Hepatocyte (in vitro differentiated cells): ENCODE data around the gene ERCC4. TPM values are rescaled to one million over a fixed set of nuclear protein-coding genes. Genes with fewer than 3 reads are reported as not detected.

ENCODE experiments used
- DNase-seq: peaks from one replicate; pipeline ENCODE4 v3.0.0-alpha.2; 2016; ENCODE audit warnings: low spot score
- H2AFZ ChIP-seq: fragments of 200-600 bp; sonication (generic); 2 replicates; pipeline ENCODE4 v1.6.0; 2016; ENCODE audit warnings: antibody characterized with exemption, mild to moderate bottlenecking
- H3K27ac ChIP-seq: fragments of 200-600 bp; sonication (generic); 2 replicates; pipeline ENCODE4 v1.5.1; 2016; ENCODE audit warnings: mild to moderate bottlenecking
- H3K27me3 ChIP-seq: fragments of 200-600 bp; sonication (generic); 2 replicates; pipeline ENCODE4 v1.6.1; 2016
- H3K36me3 ChIP-seq: fragments of 200-600 bp; sonication (generic); replicated peaks from 2 replicates; pipeline ENCODE4 v1.5.1; 2016; ENCODE audit warnings: low read depth; ENCODE audit not compliant: insufficient read depth
- H3K4me1 ChIP-seq: fragments of 200-600 bp; sonication (generic); 2 replicates; pipeline ENCODE4 v1.5.1; 2016; ENCODE audit warnings: mild to moderate bottlenecking, moderate library complexity; ENCODE audit not compliant: insufficient read depth
- H3K4me2 ChIP-seq: fragments of 200-600 bp; sonication (generic); 2 replicates; pipeline ENCODE4 v1.6.0; 2016
- H3K4me3 ChIP-seq: fragments of 200-600 bp; sonication (generic); 2 replicates; pipeline ENCODE4 v1.5.1; 2016; ENCODE audit warnings: mild to moderate bottlenecking
- H3K79me2 ChIP-seq: fragments of 200-600 bp; sonication (generic); 2 replicates; pipeline ENCODE4 v1.6.0; 2017; ENCODE audit warnings: mild to moderate bottlenecking
- H3K9me2 ChIP-seq: fragments of 200-600 bp; sonication (generic); replicated peaks from 2 replicates; pipeline ENCODE4 v1.6.0; 2017; ENCODE audit warnings: mild to moderate bottlenecking; ENCODE audit not compliant: insufficient read depth
- H3K9me3 ChIP-seq: fragments of 200-600 bp; sonication (generic); 2 replicates; pipeline ENCODE4 v1.5.1; 2016; ENCODE audit warnings: low read depth, mild to moderate bottlenecking
- H4K20me1 ChIP-seq: fragments of 200-600 bp; sonication (generic); 2 replicates; pipeline ENCODE4 v1.6.0; 2016; ENCODE audit warnings: mild to moderate bottlenecking; ENCODE audit not compliant: insufficient read depth, poor library complexity, severe bottlenecking
- EZH2 ChIP-seq: fragments of 200-600 bp; sonication (generic); IDR thresholded peaks from 2 replicates; pipeline ENCODE4 v1.6.1; 2016; ENCODE audit warnings: antibody characterized with exemption, mild to moderate bottlenecking, borderline replicate concordance
- EZH2phosphoT487 ChIP-seq: fragments of 200-600 bp; sonication (generic); IDR thresholded peaks from one replicate; pipeline ENCODE4 v1.6.1; 2018; ENCODE audit warnings: antibody characterized with exemption, mild to moderate bottlenecking, low read depth, moderate library complexity; ENCODE audit not compliant: unreplicated experiment, severe bottlenecking
- WGBS: methylation state at CpG from one replicate; pipeline ENCODE4 v1.1.6; 2016; ENCODE audit warnings: low lambda C conversion rate; ENCODE audit errors: missing lambda C conversion rate; 5-methylcytosine and 5-hydroxymethylcytosine counted together
- polyA plus RNA-seq: library from polyadenylated mRNA; unstranded; fragments of >200 nt; fragmentation: Nextera tagmentation; extraction: Ambion mirVana; gene quantifications from 2 replicates; pipeline ENCODE4 v1.2.1, GENCODE V29; 2016
- total RNA-seq: library from RNA; depleted of rRNA; stranded (reverse); fragments of >200 nt; gene quantifications from 2 replicates; pipeline ENCODE4 v1.2.3, GENCODE V29; 2014
- TF ChIP-seq, protein P1 (sequence below): fragments of 200-600 bp; sonication (generic); IDR thresholded peaks from 2 replicates; pipeline ENCODE4 v1.5.1; 2016; ENCODE audit warnings: antibody characterized with exemption, mild to moderate bottlenecking; ENCODE audit not compliant: poor library complexity

The ERCC4 gene
- total and polyA plus RNA-seq, 2 experiments from 2014 or later: 14.5 to 19.3 TPM

DNA sequence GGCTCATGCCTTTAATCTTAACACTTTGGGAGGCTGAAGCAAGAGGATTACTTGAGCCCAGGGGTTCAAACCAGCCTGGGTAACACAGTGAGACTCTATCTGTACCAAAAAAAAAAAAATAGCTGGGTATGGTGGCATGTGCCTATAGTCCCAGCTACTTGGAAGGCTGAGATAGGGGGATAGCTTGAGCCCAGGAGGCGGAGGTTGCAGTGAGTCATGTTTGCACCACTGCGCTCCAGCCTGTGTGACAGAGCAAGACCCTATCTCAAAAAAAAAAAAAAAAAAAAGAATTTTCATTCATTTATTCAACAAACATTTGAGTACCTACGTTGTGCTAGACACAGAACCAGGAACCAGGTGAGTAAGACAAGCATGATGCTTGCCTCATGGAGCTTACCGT, 77.6 kb downstream of the ERCC4 start:
- Histone ChIP-seq H3K27ac (peak overlapping the region; percentile 80), H3K27me3 (no peaks in the 10 kb centered on the region), H3K4me3 (no peak overlapping the region), H2AFZ (peak overlapping the region; percentile 16), H3K4me2 (peak overlapping the region; percentile 15), H3K79me2 (no peaks in the 10 kb centered on the region), H4K20me1 (no peaks in the 10 kb centered on the region), H3K4me1 (peaks cover 1% of the 10 kb centered on the region), H3K9me2 (no peaks in the 10 kb centered on the region), H3K9me3 (no peaks in the 10 kb centered on the region), H3K36me3 (no peaks in the 10 kb centered on the region)
- TF ChIP-seq EZH2 (no peak), EZH2phosphoT487 (no peak)
- TF ChIP-seq, protein P1, sequence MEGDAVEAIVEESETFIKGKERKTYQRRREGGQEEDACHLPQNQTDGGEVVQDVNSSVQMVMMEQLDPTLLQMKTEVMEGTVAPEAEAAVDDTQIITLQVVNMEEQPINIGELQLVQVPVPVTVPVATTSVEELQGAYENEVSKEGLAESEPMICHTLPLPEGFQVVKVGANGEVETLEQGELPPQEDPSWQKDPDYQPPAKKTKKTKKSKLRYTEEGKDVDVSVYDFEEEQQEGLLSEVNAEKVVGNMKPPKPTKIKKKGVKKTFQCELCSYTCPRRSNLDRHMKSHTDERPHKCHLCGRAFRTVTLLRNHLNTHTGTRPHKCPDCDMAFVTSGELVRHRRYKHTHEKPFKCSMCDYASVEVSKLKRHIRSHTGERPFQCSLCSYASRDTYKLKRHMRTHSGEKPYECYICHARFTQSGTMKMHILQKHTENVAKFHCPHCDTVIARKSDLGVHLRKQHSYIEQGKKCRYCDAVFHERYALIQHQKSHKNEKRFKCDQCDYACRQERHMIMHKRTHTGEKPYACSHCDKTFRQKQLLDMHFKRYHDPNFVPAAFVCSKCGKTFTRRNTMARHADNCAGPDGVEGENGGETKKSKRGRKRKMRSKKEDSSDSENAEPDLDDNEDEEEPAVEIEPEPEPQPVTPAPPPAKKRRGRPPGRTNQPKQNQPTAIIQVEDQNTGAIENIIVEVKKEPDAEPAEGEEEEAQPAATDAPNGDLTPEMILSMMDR: no peak
- no peak for DNase-seq
- 85% methylated on average over 4 of the region's 4 CpGs for WGBS

GRCh38 chr16:13997933-13998332, 78.0 kb downstream of the ERCC4 start:
- WGBS: 69% methylated on average over 5 of the region's 5 CpGs

DNA sequence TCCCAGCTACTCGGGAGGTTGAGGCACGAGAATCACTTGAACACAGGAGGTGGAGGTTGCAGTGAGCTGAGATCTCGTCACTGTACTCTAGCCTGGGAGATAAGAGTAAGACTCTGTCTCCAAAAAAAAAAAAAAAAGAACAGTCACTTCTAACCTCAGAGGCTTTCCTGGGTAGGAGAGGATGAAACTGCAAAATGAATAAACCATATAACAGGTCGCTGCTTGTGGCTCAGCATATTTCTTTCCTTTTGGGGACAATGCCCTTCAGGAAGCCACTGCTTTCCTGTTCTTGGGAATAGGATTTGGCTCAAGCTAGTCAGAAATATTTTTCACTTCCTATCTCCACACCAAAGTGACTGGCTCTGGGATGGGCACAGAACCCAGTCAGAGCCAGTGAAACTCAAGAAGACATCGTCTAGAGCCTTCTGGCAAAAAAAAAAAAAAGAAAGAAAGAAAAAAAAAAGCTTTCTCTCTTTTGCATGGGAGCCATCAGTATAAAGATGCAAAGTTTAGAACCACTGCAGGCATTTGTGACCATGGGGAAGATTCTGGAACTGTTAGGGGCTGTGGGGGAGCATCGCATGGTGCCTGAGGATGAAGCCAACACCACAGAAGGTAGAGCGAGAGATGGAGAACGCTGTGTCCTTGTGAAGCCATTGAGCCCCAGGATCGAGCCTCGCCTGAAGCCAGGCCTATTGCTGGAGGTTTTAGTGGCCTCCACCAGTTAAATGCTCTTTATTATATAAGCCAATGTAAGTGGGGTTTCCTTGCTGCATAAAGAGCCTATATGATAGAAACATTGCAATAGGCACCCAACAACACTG, 79.3 kb downstream of the ERCC4 start:
- no peaks in the 10 kb centered on the region for H3K79me2 ChIP-seq
- TF ChIP-seq EZH2 (no peak), EZH2phosphoT487 (no peak)
- TF ChIP-seq, protein P1: no peak
- 89% methylated on average over 10 of the region's 10 CpGs for WGBS
- H3K27me3 ChIP-seq: no peaks in the 10 kb centered on the region
- no peak overlapping the region for H2AFZ ChIP-seq
- H3K4me3 ChIP-seq: no peak overlapping the region
- peaks cover 7% of the 10 kb centered on the region for H3K4me1 ChIP-seq
- DNase-seq: no peak
- H4K20me1 ChIP-seq: no peaks in the 10 kb centered on the region
- no peaks in the 10 kb centered on the region for H3K9me3 ChIP-seq
- no peaks in the 10 kb centered on the region for H3K36me3 ChIP-seq
- H3K9me2 ChIP-seq: no peaks in the 10 kb centered on the region
- no peak overlapping the region for H3K27ac ChIP-seq
- H3K4me2 ChIP-seq: no peak overlapping the region

More at GRCh38 chr16:13997933-13998332, 78.0 kb downstream of the ERCC4 start:
- no peak for DNase-seq
- Histone ChIP-seq H4K20me1 (no peaks in the 10 kb centered on the region), H3K27me3 (no peaks in the 10 kb centered on the region), H3K9me2 (no peaks in the 10 kb centered on the region), H3K9me3 (no peaks in the 10 kb centered on the region), H3K4me2 (peak overlapping the region; percentile 15), H2AFZ (peak overlapping the region; percentile 16), H3K36me3 (no peaks in the 10 kb centered on the region), H3K79me2 (no peaks in the 10 kb centered on the region), H3K27ac (peak overlapping the region; percentile 80), H3K4me3 (no peak overlapping the region), H3K4me1 (peaks cover 5% of the 10 kb centered on the region)
- TF ChIP-seq EZH2 (no peak), EZH2phosphoT487 (no peak)
- TF ChIP-seq, protein P1: no peak
